ENCODE results near the gene RHEB.

DNA sequence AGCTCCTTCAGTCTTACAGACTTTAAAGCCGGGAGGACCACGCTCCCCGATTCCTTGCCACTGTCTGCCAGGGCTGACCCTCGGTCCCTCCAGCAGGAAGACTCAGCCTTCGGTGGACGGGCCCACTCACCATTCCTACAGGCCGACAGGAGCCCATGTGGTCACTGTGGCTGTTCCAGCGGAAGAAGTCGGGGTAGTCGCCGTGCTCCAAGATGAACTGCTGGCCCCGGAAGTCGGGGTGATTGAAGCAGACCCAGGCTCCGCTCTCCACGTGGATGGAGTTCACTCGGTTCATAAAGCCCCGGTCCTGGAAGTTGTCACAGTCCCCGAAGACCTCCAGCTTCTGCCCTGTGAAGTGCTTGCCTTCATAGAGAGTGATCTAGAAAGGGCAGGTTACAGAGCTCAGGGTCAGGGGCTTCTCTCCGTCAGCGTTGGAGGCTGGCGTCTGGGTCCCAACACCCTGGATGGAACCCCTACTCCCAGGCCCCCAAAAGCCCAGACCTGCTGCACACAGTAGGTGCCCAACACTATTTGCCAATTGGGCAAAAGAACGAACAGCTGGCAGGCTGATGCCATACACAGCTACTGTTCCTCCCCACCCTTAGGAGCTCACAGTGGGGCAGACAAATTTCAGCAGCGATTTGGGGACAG lies 81.7 kb downstream of the RHEB start:
- TF ChIP-seq MYC (CRISPR knock-in tag; IDR thresholded peaks at IDR 0.05; ENCODE audit: borderline replicate concordance) (no peak), NFIC (IDR thresholded peaks at IDR 0.05; ENCODE audit: low read length) (no peak), YY1 (IDR thresholded peaks at IDR 0.05; ENCODE audit: insufficient read depth, insufficient replicate concordance, low read depth, low read length) (no peak), SMC3 (IDR thresholded peaks at IDR 0.05; ENCODE audit: low read length) (no peak), ZNF780A (CRISPR knock-in tag; IDR thresholded peaks at IDR 0.05) (no peak), ZNF430 (CRISPR knock-in tag; IDR thresholded peaks at IDR 0.05) (no peak), ESRRA (CRISPR knock-in tag; IDR thresholded peaks at IDR 0.05; ENCODE audit: low read depth) (no peak), ZFP36L1 (CRISPR knock-in tag; IDR thresholded peaks at IDR 0.05) (no peak), TCF7L2 (IDR thresholded peaks at IDR 0.05; ENCODE audit: low read depth, low read length) (no peak)
- TF ChIP-seq, protein P1, sequence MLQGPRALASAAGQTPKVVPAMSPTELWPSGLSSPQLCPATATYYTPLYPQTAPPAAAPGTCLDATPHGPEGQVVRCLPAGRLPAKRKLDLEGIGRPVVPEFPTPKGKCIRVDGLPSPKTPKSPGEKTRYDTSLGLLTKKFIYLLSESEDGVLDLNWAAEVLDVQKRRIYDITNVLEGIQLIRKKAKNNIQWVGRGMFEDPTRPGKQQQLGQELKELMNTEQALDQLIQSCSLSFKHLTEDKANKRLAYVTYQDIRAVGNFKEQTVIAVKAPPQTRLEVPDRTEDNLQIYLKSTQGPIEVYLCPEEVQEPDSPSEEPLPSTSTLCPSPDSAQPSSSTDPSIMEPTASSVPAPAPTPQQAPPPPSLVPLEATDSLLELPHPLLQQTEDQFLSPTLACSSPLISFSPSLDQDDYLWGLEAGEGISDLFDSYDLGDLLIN (CRISPR knock-in tag; IDR thresholded peaks at IDR 0.05; ENCODE audit: borderline replicate concordance), result no peak
- TF ChIP-seq, protein P2, sequence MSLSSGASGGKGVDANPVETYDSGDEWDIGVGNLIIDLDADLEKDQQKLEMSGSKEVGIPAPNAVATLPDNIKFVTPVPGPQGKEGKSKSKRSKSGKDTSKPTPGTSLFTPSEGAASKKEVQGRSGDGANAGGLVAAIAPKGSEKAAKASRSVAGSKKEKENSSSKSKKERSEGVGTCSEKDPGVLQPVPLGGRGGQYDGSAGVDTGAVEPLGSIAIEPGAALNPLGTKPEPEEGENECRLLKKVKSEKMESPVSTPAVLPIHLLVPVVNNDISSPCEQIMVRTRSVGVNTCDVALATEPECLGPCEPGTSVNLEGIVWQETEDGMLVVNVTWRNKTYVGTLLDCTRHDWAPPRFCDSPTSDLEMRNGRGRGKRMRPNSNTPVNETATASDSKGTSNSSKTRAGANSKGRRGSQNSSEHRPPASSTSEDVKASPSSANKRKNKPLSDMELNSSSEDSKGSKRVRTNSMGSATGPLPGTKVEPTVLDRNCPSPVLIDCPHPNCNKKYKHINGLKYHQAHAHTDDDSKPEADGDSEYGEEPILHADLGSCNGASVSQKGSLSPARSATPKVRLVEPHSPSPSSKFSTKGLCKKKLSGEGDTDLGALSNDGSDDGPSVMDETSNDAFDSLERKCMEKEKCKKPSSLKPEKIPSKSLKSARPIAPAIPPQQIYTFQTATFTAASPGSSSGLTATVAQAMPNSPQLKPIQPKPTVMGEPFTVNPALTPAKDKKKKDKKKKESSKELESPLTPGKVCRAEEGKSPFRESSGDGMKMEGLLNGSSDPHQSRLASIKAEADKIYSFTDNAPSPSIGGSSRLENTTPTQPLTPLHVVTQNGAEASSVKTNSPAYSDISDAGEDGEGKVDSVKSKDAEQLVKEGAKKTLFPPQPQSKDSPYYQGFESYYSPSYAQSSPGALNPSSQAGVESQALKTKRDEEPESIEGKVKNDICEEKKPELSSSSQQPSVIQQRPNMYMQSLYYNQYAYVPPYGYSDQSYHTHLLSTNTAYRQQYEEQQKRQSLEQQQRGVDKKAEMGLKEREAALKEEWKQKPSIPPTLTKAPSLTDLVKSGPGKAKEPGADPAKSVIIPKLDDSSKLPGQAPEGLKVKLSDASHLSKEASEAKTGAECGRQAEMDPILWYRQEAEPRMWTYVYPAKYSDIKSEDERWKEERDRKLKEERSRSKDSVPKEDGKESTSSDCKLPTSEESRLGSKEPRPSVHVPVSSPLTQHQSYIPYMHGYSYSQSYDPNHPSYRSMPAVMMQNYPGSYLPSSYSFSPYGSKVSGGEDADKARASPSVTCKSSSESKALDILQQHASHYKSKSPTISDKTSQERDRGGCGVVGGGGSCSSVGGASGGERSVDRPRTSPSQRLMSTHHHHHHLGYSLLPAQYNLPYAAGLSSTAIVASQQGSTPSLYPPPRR (CRISPR knock-in tag; IDR thresholded peaks at IDR 0.05; ENCODE audit: borderline replicate concordance), result no peak

Data from HepG2 (cell line).